T follicular helper cell (primary cell): ENCODE results near the gene GOLPH3L.
"Not testable (repeated sequence)": the region's sequence is repeated elsewhere in the genome, so short reads cannot be mapped to it uniquely, and the experiment has no call there.

Experiments used
- DNase-seq: peaks from one replicate; pipeline ENCODE4 v3.0.0-alpha.2; 2020; ENCODE audit warnings: low read depth
- total RNA-seq, 2 experiments: gene quantifications; one replicate each; lab custom pipeline; 2026; lab: John Stamatoyannopoulos, UW

Gene GOLPH3L
- 20.0 to 28.3 reads per million in 2 experiments for total RNA-seq

DNA sequence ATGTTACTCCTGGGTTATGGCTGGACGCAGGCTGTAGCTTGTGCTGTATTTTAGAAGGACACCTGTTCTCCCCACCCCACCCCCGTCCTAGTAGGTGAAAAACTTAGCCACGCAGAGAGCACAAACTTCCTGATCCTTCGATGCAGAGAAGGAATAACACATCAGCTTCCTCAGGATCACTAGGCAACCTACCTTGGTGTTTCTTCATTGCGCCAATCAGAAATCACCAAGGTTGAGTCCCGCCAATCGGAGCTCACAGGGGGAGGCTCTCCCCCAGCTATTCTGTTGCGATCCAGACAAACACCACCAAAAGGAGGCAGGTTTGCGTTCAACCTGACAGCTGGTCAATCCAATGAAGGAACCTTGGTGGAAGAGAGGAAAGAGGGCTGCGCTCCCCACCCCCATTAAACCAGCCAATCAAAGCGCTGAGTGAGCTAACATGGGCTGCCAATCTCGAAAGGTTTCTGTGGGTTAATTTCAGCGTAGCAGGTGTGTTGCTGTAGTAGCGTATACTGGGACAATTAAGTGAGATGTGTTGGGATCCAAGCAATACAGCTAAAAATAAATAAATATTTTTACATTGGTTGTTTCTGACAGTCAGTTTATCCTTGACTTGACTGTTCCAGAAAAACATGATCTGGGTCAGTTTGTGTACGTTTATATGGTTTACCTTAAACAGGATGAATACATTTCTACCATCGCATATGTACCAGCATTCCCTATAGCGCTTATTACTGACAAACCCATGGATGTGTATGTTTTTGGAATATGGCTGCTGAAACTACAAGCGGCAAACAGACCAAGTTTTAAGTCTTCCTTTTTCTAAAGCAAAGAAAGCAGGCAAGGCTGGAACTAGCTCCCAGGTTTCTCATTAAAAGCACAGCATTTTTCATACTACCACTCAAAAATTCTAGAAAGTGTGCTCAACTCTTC lies at the start of gene GOLPH3L:
Gene GOLPH3L, minus strand, starts transcription at position 160 of the 933 bp plus-strand sequence. CDS start 2,316 bp downstream, outside the sequence.
- peak; percentile 85 for DNase-seq

DNA sequence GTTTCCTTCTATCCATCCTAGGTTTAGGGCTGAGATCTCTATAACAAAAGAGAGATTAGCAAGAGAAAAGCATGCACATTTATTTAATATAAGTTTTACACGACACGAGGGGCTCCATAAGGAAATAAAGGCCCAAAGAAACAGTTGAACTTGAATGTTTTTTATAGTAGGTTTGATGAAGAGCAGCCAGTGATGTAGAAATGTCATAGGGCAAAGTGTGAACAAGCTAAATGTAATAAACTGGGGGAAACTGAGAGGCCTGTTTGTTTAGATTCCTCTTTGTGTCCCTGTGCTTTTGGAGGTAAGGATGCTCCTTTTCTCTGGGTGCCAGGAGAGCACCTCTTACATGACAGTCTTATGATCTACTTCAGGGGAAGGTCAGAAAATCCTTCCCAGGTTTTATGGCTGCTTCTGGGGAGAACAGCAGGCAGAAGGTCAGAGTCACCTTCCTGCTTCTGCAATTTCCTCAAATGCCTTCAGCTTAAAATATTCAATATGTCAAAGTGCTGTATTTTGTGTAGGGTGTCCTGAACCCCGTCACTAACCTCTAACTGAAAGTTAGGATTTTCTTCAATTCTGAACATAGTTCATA lies 33.3 kb upstream of the GOLPH3L start:
- no peak for DNase-seq

DNA sequence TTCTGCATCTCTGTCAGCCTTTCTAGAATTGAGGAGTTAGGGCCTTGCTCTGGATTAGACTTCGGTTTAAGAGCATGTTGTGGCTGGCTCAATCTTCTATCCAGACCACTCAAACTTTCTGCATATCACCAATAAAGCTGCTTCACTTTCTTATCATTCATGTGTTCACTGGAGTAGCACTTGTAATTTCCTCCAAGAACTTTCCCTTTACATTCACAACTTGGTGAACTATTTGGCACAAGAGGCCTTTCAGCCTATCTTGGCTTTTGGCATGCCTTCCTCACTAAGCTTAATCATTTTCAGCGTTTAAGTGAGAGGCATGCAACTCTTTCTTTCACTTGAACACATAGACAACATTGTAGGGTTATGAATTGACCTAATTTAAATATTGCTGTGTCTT lies 27.4 kb upstream of the GOLPH3L start:
- no peak for DNase-seq

DNA sequence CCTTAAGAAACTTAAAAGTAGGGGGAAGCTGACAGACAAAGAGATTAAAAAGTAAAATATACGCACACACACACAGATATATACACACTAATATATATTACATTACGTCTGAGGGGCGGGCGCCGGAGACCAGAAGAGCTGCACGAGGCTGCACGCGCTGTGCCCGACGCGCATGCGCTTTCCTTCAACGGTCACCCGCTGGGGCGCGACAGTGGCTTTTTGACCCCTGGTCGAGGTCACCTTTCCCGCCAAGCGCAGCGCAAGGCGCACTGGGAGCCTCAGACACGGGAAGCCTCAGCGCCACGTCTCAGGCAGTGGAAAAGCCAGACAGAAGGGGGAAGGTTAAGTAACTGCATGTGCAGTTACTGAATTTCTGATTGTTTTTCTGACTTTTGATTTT lies 23.7 kb upstream of the GOLPH3L start, which contains the start of gene HORMAD1:
Gene HORMAD1, minus strand, starts transcription at position 193 of the 400 bp plus-strand sequence. CDS start 1,390 bp downstream, outside the sequence.
- no peak for DNase-seq

DNA sequence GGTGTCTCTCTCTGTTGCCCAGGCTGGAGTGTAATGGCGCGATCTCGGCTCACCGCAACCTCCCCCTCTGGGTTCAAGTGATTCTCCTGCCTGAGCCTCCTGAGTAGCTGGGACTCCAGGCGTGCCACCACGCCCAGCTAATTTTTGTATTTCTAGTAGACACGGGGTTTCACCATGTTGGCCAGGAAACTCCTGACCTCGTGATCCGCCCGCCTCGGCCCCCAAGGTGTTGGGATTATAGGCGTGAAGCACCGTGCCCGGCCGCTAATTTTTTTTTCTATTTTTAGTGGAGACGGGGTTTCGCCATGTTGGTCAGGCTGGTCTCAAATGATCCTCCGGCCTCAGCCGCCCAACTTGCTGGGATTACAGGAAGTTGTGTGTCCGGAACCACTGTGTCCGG lies 23.1 kb upstream of the GOLPH3L start:
- no peak for DNase-seq

DNA sequence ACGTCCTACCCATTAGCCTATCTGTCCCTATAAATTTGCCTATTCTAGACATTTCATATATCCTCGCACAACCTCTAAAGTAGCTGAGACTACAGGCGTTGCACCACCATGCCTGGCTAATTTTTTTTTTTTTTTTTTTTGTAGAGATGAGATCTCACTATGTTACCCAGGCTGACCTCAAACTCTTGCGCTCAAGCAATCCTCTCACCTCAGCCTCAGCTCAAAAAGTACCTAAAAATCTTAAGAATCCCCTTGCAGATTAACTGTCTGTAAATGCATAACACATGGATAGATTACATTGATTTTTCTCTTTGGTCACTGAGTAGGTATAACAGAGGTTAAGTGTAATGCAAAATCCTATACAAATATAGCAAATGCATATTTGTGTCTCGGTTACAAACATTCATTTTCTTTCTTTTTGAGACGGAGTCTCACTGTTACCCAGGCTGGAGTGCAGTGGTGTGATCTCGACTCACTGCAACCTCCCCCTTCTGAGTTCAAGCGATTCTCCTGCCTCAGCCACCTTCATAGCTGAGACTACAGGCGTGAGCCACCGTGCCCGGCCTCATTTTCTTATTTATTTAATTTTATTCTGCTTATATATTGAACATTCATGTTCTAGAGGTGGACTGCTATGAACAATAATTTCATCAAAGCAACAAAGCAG lies 21.4 kb upstream of the GOLPH3L start:
- DNase-seq: no peak

DNA sequence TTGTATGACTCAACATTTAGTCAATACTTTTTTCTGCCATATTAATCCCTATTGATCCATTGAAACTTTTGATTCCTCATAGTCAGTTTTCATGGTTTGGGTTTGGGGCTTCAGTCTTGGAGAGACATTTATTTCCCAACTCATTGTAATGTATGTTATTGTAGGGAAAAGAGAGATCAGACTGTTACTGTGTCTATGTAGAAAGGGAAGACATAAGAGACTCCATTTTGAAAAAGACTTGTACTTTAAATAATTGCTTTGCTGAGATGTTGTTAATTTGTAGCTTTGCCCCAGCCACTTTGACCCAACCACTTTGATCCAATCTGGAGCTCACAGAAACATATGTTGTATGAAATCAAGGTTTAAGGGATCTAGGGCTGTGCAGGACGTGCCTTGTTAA lies 12.1 kb upstream of the GOLPH3L start:
- DNase-seq: not testable (repeated sequence)

DNA sequence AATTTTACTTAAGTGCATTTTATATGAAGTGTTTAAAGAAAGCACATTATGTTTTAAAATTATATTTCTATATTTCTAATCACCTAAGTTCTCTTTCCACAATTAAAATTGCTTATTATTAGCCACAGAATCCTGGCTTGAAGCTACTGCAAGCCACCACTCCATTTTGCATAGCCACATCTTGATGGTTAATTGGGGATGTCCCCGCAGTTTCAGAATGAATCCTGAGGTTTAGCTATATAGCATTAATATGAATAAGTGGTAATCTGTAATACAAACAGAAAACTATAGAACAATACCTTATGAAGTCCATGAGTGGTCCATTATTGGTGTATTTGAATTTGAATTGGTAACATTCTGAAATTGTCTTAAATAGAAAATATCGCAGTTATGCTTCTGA lies 11.6 kb upstream of the GOLPH3L start:
- no peak for DNase-seq

DNA sequence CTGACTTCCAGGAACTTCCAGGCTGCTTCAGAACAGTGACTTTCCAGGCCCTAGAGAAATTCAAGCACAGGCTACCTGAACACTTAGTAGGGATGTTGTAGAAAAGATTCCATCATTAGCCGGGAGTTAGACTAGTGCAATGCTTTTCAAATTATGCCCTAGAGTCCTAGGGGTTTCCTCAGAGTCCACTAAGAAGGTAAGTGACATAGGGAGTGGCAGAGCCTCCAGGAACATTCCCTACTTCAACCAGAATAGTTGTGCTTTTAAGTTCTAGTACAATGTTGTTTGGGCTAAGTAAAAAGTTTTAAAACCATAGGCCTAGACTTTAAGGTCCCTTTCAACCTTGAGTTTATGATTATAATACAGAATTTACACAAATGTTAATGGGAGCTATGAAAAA lies 9.1 kb upstream of the GOLPH3L start:
- no peak for DNase-seq

DNA sequence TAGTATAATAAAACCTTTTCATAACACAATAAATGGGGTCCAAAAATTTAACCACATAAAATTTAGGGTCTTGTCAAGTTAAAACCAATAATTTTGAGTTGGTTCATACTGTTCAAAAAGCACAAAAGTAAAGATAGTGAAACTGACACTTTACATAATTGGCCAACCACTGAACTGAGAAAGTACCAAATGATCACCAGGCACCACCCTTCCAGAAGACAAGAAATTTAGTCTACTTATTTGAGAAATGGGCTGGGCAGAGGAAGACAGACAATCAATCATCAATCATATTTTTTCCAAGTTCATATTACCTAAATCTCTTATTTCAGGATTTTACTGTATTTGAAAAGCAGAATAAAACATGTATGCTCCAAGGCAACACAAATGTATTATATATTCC lies 6.5 kb upstream of the GOLPH3L start:
- no peak for DNase-seq

DNA sequence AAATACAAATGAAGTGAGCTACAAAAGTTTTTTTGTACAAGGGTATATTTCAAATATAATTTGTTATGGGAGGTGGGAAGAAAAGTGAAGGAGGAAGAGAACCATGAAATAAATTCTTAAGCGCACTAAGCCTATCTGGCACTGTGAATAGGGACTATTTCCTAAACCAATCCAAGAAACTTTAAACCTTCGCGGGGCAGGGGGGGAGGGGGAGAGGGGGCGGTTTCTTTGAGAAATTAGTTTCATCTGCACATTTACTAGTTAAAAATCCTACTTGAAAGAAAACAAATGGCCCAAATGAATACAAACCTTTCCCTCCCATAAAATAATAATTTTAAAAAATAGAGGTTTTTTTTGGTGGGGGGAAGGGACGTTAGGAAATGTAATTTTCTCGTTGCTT lies 364 bp downstream of the GOLPH3L start:
- no peak for DNase-seq

DNA sequence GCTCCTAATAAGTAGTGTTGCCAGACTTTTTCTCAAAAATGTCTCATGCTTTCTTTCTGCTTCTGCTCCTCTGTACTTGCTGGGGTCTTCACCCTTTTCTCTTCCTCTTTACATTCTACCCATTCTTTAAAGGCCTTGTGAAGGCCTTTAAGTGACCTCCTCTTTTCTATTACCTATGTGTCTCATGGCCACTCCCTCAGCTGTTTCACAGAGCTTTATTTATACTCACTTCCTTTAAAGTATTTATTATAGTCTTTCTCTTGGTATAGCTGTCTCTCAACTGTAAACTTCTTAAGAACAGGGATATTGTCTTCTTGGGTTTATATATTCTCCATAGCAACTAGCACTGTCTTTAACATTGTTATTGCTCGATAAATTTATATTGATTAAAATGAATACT lies 792 bp downstream of the GOLPH3L start:
- no peak for DNase-seq

DNA sequence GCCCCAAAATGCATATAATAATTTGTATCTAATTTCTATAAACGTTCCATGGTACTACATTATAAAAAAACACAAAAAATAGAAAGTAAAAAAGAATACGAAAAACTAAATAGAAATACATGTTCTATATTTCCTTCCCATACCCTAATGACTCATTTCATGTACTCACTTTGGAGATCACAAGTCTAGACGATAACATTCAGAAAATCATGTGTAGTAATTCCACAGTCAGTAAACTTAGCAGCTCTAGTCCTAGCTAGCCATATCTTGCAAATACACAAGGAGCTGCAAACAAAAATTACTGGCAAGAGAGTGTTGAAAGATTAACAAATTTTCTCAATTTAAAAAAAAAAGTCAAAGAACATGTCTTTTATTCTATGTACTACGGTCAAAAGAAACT lies 1.4 kb downstream of the GOLPH3L start:
- no peak for DNase-seq

DNA sequence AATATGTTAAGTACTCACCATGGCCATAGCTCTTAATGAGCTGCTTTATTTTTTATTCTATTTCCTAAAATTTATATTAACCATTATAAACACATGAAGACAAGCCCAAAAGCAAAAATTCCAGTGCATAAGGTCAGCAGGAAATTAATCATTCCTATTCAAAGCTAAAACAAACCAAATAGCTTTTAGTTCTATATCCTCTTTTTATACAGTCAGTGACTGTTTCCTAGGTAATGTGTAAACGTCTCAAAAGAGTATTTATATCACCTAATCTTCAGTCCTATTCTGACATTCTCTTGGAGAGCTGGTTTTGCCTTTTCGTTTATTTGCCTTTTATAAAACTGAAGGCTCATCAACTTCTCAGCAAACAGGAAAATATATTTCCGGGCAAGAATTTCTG lies 4.2 kb downstream of the GOLPH3L start:
- DNase-seq: no peak

DNA sequence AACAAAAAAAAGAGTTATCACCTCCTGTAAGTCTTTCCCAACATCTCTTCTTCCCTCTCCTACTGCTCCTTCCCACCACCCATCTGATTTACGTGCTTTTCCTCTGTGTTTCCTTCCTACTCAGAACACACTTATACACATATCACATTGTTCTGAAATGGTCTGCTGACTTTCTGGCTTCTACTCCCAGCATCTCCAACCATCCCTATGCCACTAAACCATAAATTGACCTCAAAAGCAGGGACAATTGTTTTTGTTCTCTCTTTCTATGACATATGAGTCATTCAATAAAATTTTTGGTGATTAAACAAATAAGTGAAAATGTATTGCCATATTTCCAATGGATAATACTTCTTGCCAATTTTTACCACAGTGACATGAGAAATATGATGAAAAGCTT lies 8.2 kb downstream of the GOLPH3L start:
- no peak for DNase-seq

DNA sequence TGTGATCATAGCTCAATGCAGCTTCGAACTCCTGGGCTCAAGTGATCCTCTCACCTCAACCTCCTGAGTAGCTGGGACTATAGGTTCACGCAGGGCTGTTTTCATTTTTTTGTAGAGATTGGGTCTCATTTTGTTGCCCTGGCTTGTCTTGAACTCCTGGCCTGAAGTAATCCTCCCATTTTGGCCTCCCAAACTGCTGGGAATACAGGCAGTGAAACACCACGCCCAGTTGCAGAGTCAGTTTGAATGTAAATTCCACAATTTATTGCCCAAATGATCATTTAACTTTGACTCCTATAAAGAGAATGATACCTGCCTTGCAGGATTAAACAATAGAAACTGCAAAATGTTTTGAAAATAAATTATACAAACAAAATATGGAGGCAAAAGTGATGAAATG lies 10.7 kb downstream of the GOLPH3L start:
- no peak for DNase-seq

DNA sequence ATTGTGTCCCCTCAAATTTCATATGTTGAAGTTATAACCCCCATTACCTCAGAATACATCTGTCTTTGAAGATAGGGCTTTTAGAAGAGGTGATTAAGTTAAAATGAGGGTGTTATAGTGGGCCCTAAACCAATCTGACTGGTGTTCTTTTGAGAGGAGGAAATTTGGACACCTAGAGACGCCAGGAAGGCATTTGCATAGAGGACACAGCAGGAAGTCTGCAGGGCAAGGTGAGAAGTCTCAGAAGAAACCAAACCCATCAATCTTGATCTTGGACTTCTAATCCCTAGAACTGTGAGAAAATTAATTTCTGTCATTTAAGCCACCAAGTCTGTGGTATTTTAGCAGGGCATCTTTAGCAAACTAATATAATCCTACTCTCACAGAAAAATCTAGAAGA lies 13.0 kb downstream of the GOLPH3L start:
- no peak for DNase-seq

DNA sequence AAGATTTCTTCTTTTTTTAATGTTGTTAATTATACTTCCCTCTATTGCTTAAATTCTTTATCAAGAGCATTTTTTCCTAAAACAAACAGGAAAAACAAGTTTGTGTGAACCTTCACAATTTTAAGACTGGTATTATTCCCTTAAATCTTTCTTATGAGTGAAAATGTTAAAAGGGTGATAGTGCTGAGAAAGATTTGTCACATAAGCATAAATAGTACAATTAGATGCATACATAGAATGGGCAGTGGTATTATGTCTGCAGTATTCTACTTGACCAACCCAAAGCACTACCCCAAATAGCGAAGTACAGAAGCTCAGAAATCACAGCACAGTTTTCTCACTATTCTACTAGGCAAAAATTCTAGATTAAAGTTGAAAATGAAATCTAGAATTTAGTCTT lies 18.0 kb downstream of the GOLPH3L start:
- DNase-seq: no peak

DNA sequence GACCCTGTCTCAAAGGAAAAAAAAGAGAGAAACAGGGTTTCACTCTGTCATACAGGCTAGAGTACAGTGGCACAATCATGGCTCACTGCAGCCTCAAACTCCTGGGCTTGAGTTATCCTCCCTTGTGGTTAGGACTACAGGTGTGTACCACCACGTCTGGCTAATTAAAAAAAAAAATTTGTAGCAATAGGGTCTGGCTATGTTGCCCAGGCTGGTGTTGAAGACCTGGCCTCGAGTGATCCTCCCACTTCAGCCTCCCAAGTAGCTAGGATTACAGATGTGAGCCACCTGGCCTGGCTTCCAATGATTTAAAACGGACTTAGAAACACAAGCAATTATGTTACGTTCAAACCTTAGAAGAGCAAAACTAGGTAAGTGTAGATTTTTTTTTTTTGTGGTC lies 22.1 kb downstream of the GOLPH3L start:
- no peak for DNase-seq

DNA sequence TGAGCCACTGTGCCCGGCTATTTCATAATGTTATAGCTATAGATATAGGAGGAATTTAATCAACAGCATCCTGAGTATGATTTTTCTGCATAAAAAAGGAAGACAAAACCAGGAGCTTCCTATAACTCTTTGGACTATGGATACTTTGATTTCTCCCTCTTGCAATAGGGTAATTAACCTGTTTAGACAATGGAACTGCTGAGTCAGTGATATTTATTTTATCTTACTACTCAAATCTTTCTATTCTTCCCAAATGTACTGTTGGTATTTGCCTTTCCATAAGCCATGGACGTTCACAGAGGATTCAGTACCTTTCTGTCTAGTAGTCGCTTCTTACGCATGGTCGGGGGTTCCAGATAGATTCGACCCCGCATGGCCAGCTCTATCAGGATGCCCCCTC lies 33.6 kb downstream of the GOLPH3L start:
- no peak for DNase-seq

DNA sequence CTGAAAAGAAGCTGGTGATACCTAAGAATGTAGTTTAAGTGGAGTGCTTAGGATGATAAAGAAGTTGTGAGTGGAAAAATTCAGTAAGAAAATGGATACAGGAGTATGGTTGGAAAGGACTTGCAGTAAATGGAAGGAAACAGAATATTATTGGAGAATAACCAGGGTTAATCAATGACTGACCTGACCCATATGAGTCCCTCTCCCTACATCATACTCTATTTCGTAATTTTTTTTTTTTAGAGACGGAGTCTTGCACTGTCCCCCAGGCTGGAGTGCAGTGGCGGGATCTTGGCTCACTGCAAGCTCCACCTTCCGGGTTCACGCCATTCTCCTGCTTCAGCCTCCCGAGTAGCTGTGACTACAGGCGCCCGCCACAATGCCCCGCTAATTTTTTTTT lies 34.1 kb downstream of the GOLPH3L start:
- no peak for DNase-seq

DNA sequence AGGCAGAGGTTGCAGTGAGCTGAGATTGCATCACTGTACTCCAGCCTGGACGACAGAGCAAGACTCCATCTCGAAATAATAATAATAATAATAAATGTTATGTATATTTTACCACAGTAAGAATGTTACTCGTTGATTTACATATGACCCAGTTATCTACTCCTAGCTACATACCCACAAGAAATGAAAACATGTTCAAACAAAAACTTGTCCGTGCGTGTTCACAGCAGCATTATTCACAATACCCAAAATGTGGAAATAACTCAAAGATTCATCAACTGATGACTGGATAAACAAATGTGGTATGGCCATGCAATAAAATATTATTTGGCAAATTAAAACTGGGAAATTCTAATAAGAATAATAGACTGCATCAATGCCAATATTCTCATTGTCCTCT lies 35.8 kb downstream of the GOLPH3L start:
- DNase-seq: no peak

DNA sequence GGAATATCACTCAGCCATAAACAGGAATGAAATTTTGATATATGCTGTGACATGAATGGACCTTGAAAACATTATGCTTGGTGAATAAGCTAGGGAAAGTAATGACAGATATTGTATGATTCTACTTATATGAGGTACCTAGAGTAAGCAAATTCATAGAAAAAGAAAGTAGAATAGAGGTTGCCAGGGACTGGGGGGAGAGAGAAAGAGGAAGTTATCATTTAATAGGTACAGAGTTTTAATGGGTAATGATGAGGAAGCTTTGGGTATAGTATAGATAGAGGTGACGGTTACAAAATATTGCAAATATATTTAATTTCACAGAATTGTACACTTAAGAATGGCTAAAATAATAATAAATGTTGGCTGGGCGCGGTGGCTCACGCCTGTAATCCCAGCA lies 36.4 kb downstream of the GOLPH3L start:
- no peak for DNase-seq
